SK-N-SH (cell line): ENCODE results near the gene BRME1. TPM values are rescaled to one million over a fixed set of nuclear protein-coding genes. Genes with fewer than 3 reads are reported as not detected.

Experiments
- CTCF ChIA-PET: fragments of 300-600, 350-600 bp; formaldehyde crosslinking; extraction: SDS; loops from one replicate; lab custom pipeline; 2021; lab: Yijun Ruan, JAX
- POLR2A ChIA-PET: fragments of 350-600 bp; sonication (Branson Sonifier 250); formaldehyde crosslinking; extraction: SDS; loops from one replicate; lab custom pipeline; 2020; ENCODE audit warnings: antibody characterized with exemption, inconsistent platforms; lab: Yijun Ruan, JAX
- DNase-seq: peaks from one replicate; pipeline ENCODE4 v3.0.0; 2012
- H2AFZ ChIP-seq: fragments of 200-600 bp; sonication (generic); 2 replicates; pipeline ENCODE4 v1.8.1; 2016; ENCODE audit warnings: antibody characterized with exemption, mild to moderate bottlenecking, low read depth
- H3F3A ChIP-seq: fragments of 200-600 bp; sonication (generic); replicated peaks from 2 replicates; pipeline ENCODE3; 2016; ENCODE audit warnings: antibody characterized with exemption, mild to moderate bottlenecking; ENCODE audit not compliant: insufficient read depth
- H3K27ac ChIP-seq, 2 experiments: fragments of 200-500 bp in 1 of 2; fragments of 200-600 bp in 1 of 2; sonication (Bioruptor generic) in 1 of 2; sonication (generic), shearing (Covaris generic) in 1 of 2; 2 replicates each; pipeline versions ENCODE4 v1.5.1 to v1.6.1; 2014 to 2016; ENCODE audit warnings: low read depth in 2 of 2, inconsistent platforms in 1 of 2, low read length in 1 of 2, mild to moderate bottlenecking in 1 of 2, mixed read lengths in 1 of 2
- H3K27me3 ChIP-seq: fragments of 200-600 bp; sonication (generic), shearing (Covaris generic); 2 replicates; pipeline ENCODE4 v1.6.1; 2016; ENCODE audit warnings: mixed run types; ENCODE audit not compliant: insufficient read depth
- H3K36me3 ChIP-seq, 2 experiments: fragments of 200-500 bp in 1 of 2; fragments of 200-600 bp in 1 of 2; sonication (Bioruptor generic) in 1 of 2; sonication (generic) in 1 of 2; replicated peaks in 1 of 2; 2 replicates each; pipeline versions ENCODE3 to v1.5.1; 2014 to 2016; ENCODE audit warnings: low read length in 1 of 2, mild to moderate bottlenecking in 1 of 2; ENCODE audit not compliant: insufficient read depth in 2 of 2, control insufficient read depth in 1 of 2
- H3K4me1 ChIP-seq, 2 experiments: fragments of 200-500 bp in 1 of 2; fragments of 200-600 bp in 1 of 2; sonication (Bioruptor generic) in 1 of 2; sonication (generic), shearing (Covaris generic) in 1 of 2; 2 replicates each; pipeline versions ENCODE4 v1.5.1 to v1.6.1; 2014 to 2016; ENCODE audit warnings: low read depth in 1 of 2, low read length in 1 of 2, mixed run types in 1 of 2; ENCODE audit not compliant: insufficient read depth in 2 of 2, control insufficient read depth in 1 of 2
- H3K4me2 ChIP-seq: fragments of 200-600 bp; sonication (generic), shearing (Covaris generic); 2 replicates; pipeline ENCODE4 v1.6.1; 2017; ENCODE audit warnings: mixed run types
- H3K4me3 ChIP-seq, 2 experiments: fragments of 200-500 bp in 1 of 2; fragments of 200-600 bp in 1 of 2; sonication (Bioruptor generic) in 1 of 2; sonication (generic), shearing (Covaris generic) in 1 of 2; 2 replicates each; pipeline versions ENCODE4 v1.5.1 to v1.8.1; 2014 to 2016; ENCODE audit warnings: low read depth in 2 of 2, inconsistent platforms in 1 of 2, low read length in 1 of 2, mild to moderate bottlenecking in 1 of 2, mixed read lengths in 1 of 2, moderate library complexity in 1 of 2
- H3K79me2 ChIP-seq: fragments of 200-600 bp; sonication (generic); 2 replicates; pipeline ENCODE4 v1.8.1; 2017; ENCODE audit warnings: mild to moderate bottlenecking; ENCODE audit not compliant: insufficient read depth
- H3K9ac ChIP-seq: fragments of 200-600 bp; sonication (generic); 2 replicates; pipeline ENCODE4 v1.6.1; 2017; ENCODE audit warnings: mixed run types
- H3K9me2 ChIP-seq: fragments of 200-600 bp; sonication (generic); 2 replicates; pipeline ENCODE4 v1.6.1; 2017; ENCODE audit warnings: mixed run types
- H3K9me3 ChIP-seq: fragments of 200-600 bp; sonication (generic); 2 replicates; pipeline ENCODE4 v1.6.1; 2017; ENCODE audit warnings: mixed run types, mild to moderate bottlenecking, moderate library complexity
- H4K20me1 ChIP-seq: fragments of 200-600 bp; sonication (generic); 2 replicates; pipeline ENCODE4 v1.6.1; 2017; ENCODE audit warnings: mild to moderate bottlenecking, mixed run types; ENCODE audit not compliant: insufficient read depth
- CHD2 ChIP-seq: fragments of 150-350 bp; IDR thresholded peaks from 2 replicates; pipeline ENCODE4 v1.6.1; 2018; ENCODE audit warnings: low read length; ENCODE audit not compliant: partially characterized antibody
- ELF1 ChIP-seq: IDR thresholded peaks from 2 replicates; pipeline ENCODE4 v1.4.0; 2012
- EZH2phosphoT487 ChIP-seq: fragments of 200-600 bp; sonication (generic); IDR thresholded peaks from 2 replicates; pipeline ENCODE4 v1.6.1; 2017; ENCODE audit warnings: low read depth, mixed run types, mild to moderate bottlenecking, antibody characterized with exemption, moderate library complexity, borderline replicate concordance
- FOSL2 ChIP-seq: IDR thresholded peaks from 2 replicates; pipeline ENCODE4 v1.4.0; 2012; ENCODE audit warnings: low read depth, mild to moderate bottlenecking, moderate library complexity, borderline replicate concordance
- FOXJ3 ChIP-seq: sonication (generic); formaldehyde crosslinking; IDR thresholded peaks from 2 replicates; pipeline ENCODE4 v1.5.1; 2020; ENCODE audit warnings: mild to moderate bottlenecking, missing genetic modification reagents
- FOXM1 ChIP-seq: IDR thresholded peaks from 2 replicates; pipeline ENCODE4 v1.4.0; 2012; ENCODE audit warnings: low read depth, mild to moderate bottlenecking
- JUND ChIP-seq: IDR thresholded peaks from 2 replicates; pipeline ENCODE4 v1.4.0; 2012
- MEF2A ChIP-seq: IDR thresholded peaks from 2 replicates; pipeline ENCODE4 v1.4.0; 2012; ENCODE audit warnings: low read depth, borderline replicate concordance
- MXI1 ChIP-seq: IDR thresholded peaks from 2 replicates; pipeline ENCODE4 v1.6.1; 2012; ENCODE audit warnings: mild to moderate bottlenecking, low read depth, low read length, improper control_type of control experiment
- NFIC ChIP-seq: IDR thresholded peaks from 2 replicates; pipeline ENCODE4 v1.4.0; 2012; ENCODE audit warnings: borderline replicate concordance
- POLR2AphosphoS5 ChIP-seq: IDR thresholded peaks from 2 replicates; pipeline ENCODE4 v1.6.1; 2012; ENCODE audit warnings: low read depth, low read length
- RAD21 ChIP-seq: IDR thresholded peaks from 2 replicates; pipeline ENCODE4 v1.6.1; 2012; ENCODE audit warnings: mild to moderate bottlenecking, low read length
- RCOR1 ChIP-seq: fragments of 150-350 bp; IDR thresholded peaks from 2 replicates; pipeline ENCODE4 v1.6.1; 2017; ENCODE audit warnings: antibody characterized with exemption, low read length
- RFX5 ChIP-seq: IDR thresholded peaks from 2 replicates; pipeline ENCODE4 v1.6.1; 2012; ENCODE audit warnings: mild to moderate bottlenecking, improper control_type of control experiment, low read length
- RXRA ChIP-seq: IDR thresholded peaks from 2 replicates; pipeline ENCODE4 v1.4.0; 2012; ENCODE audit warnings: low read depth, mild to moderate bottlenecking, borderline replicate concordance
- SIN3A ChIP-seq: IDR thresholded peaks from 2 replicates; pipeline ENCODE4 v1.6.1; 2012; ENCODE audit warnings: low read depth, mild to moderate bottlenecking, low read length, moderate library complexity, borderline replicate concordance
- SMC3 ChIP-seq: IDR thresholded peaks from 2 replicates; pipeline ENCODE4 v1.6.1; 2012; ENCODE audit warnings: low read depth, low read length, improper control_type of control experiment
- TAF1 ChIP-seq: IDR thresholded peaks from 2 replicates; pipeline ENCODE4 v1.6.1; 2012; ENCODE audit warnings: low read depth, mild to moderate bottlenecking, low read length, moderate library complexity, borderline replicate concordance
- WGBS: methylation state at CpG from one replicate; pipeline ENCODE4 v1.1.6; 2017; ENCODE audit warnings: low lambda C conversion rate; 5-methylcytosine and 5-hydroxymethylcytosine counted together
- polyA plus RNA-seq, 3 experiments: library from polyadenylated mRNA; depleted of rRNA; stranded (reverse); fragments of >200 nt; gene quantifications; 2 replicates each; pipeline ENCODE4 v1.2.3, GENCODE V29; 2012
- TF ChIP-seq, protein P1 (sequence below): fragments of 150-350 bp; IDR thresholded peaks from 2 replicates; pipeline ENCODE4 v1.6.1; 2016; ENCODE audit warnings: mild to moderate bottlenecking, low read depth, low read length
- TF ChIP-seq, protein P2 (sequence below): fragments of 200-600 bp; sonication (generic); IDR thresholded peaks from 2 replicates; pipeline ENCODE4 v1.6.1; 2017; ENCODE audit warnings: antibody characterized with exemption, mild to moderate bottlenecking, moderate library complexity
- TF ChIP-seq, protein P3 (sequence below): fragments of 150-350 bp; IDR thresholded peaks from 2 replicates; pipeline ENCODE4 v1.6.1; 2017; ENCODE audit warnings: antibody characterized with exemption, low read length, low read depth, borderline replicate concordance
- TF ChIP-seq, protein P4 (sequence below): IDR thresholded peaks from 2 replicates; pipeline ENCODE4 v1.4.0; 2012; ENCODE audit warnings: low read depth, borderline replicate concordance

Gene BRME1
- polyA plus RNA-seq, 1 of the 3 experiments (the other 2 are of a cell fraction): 1.5 TPM

DNA sequence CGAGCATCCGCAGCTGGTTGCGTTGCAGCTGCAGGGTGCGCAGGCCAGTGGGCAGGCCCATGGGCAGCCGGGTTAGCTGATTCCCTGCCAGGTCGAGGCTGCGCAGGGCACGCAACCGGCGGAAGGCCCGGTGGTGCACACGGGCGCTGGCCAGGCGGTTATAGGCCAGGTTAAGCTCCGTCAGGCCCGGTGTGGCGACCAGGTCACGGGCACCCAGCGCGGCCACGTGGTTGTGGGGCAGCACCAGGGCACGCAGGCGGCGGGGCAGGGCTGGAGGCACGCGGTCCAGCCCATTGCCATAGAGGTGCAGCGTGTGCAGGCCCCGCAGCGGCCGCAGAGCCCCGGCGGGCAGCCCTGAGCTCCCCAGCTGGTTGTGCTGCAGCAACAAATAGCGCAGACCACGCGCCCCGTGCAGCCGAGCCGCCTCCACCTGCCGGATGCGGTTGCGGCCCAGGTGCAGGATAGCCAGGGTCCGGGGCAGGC, 27.0 kb upstream of the BRME1 start:
- Histone ChIP-seq H3K9ac (no peak overlapping the region), H4K20me1 (no peaks in the 10 kb centered on the region), H3K9me3 (no peaks in the 10 kb centered on the region), H3K4me1 (peaks cover 0 to 25% of the 10 kb centered on the region in 2 experiments; a peak in 1 of 4 replicates), H3K36me3 (peaks cover 0 to 2% of the 10 kb centered on the region in 2 experiments), H3K79me2 (no peaks in the 10 kb centered on the region), H3K4me3 (no peak overlapping the region), H3K27me3 (no peaks in the 10 kb centered on the region), H3K9me2 (no peaks in the 10 kb centered on the region), H3K27ac (no peak overlapping the region), H3F3A (no peaks in the 10 kb centered on the region), H3K4me2 (no peak overlapping the region), H2AFZ (no peak overlapping the region)
- ChIA-PET POLR2A (interaction anchor here (1.7 kb wide), 1 partner anchor 17 kb away, joined by 3 read pairs; no protein-coding TSS in a partner anchor), CTCF (interaction anchor here (0.9 kb wide), 1 partner anchor 17 kb away, joined by 4 read pairs; no protein-coding TSS in a partner anchor)
- TF ChIP-seq FOXM1 (no peak), RAD21 (no peak), FOXJ3 (CRISPR knock-in tag) (no peak)
- DNase-seq: peak; percentile 18
- WGBS: 95% methylated on average over 22 of the region's 42 CpGs

DNA sequence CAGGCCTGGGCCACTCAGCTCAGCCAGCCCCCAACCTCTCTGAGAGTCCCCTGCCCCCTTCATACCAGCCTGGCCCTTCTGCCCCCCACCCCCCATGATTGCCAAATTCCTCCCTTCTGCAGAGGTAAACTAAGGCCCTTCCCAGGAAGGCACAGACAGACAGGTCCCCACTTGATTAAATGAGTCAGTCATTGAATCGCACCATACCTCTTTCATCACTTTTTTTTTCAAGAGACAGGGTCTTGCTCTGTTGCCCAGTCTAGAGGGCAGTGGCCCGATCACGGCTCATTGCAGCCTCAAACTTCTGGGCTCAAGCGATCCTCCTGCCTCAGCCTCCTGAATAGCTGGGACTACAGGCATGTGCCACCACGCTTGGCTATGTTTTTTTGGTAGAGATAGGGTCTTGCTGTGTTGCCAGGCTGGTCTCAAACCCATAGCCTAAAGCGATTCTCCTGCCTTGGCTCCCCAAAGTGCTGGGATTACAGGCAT, 26.3 kb upstream of the BRME1 start:
- no peaks in the 10 kb centered on the region for H3F3A ChIP-seq
- no peaks in the 10 kb centered on the region for H3K9me3 ChIP-seq
- peak; percentile 14 for DNase-seq
- no peak overlapping the region for H3K4me3 ChIP-seq
- no peaks in the 10 kb centered on the region for H4K20me1 ChIP-seq
- no peak overlapping the region for H3K27ac ChIP-seq
- no peak overlapping the region for H3K4me2 ChIP-seq
- H3K27me3 ChIP-seq: no peaks in the 10 kb centered on the region
- H3K36me3 ChIP-seq: peaks cover 0 to 2% of the 10 kb centered on the region in 2 experiments
- WGBS: 93% methylated on average over 6 of the region's 6 CpGs
- no peaks in the 10 kb centered on the region for H3K79me2 ChIP-seq
- CTCF ChIA-PET: interaction anchor here (0.9 kb wide), 2 partner anchors 17 to 25 kb away, joined by 3 to 4 read pairs; no protein-coding TSS in a partner anchor
- POLR2A ChIA-PET: interaction anchor here (1.7 kb wide), 1 partner anchor 16 kb away, joined by 3 read pairs; no protein-coding TSS in a partner anchor
- H3K9me2 ChIP-seq: no peaks in the 10 kb centered on the region
- H3K9ac ChIP-seq: no peak overlapping the region
- TF ChIP-seq SIN3A: no peak
- TF ChIP-seq CHD2: no peak
- TF ChIP-seq JUND: no peak
- TF ChIP-seq, protein P1, sequence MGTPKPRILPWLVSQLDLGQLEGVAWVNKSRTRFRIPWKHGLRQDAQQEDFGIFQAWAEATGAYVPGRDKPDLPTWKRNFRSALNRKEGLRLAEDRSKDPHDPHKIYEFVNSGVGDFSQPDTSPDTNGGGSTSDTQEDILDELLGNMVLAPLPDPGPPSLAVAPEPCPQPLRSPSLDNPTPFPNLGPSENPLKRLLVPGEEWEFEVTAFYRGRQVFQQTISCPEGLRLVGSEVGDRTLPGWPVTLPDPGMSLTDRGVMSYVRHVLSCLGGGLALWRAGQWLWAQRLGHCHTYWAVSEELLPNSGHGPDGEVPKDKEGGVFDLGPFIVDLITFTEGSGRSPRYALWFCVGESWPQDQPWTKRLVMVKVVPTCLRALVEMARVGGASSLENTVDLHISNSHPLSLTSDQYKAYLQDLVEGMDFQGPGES: no peak
- TF ChIP-seq MXI1: no peak
- no peak for TF ChIP-seq NFIC
- no peak for TF ChIP-seq FOXJ3 (CRISPR knock-in tag)
- TF ChIP-seq, protein P2, sequence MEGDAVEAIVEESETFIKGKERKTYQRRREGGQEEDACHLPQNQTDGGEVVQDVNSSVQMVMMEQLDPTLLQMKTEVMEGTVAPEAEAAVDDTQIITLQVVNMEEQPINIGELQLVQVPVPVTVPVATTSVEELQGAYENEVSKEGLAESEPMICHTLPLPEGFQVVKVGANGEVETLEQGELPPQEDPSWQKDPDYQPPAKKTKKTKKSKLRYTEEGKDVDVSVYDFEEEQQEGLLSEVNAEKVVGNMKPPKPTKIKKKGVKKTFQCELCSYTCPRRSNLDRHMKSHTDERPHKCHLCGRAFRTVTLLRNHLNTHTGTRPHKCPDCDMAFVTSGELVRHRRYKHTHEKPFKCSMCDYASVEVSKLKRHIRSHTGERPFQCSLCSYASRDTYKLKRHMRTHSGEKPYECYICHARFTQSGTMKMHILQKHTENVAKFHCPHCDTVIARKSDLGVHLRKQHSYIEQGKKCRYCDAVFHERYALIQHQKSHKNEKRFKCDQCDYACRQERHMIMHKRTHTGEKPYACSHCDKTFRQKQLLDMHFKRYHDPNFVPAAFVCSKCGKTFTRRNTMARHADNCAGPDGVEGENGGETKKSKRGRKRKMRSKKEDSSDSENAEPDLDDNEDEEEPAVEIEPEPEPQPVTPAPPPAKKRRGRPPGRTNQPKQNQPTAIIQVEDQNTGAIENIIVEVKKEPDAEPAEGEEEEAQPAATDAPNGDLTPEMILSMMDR: no peak
- no peak for TF ChIP-seq MEF2A
- TF ChIP-seq FOSL2: no peak
- TF ChIP-seq RXRA: no peak
- TF ChIP-seq, protein P3, sequence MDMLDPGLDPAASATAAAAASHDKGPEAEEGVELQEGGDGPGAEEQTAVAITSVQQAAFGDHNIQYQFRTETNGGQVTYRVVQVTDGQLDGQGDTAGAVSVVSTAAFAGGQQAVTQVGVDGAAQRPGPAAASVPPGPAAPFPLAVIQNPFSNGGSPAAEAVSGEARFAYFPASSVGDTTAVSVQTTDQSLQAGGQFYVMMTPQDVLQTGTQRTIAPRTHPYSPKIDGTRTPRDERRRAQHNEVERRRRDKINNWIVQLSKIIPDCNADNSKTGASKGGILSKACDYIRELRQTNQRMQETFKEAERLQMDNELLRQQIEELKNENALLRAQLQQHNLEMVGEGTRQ: no peak
- TF ChIP-seq ELF1: no peak
- TF ChIP-seq RCOR1: no peak
- no peak for TF ChIP-seq TAF1
- no peak for TF ChIP-seq EZH2phosphoT487
- no peak for TF ChIP-seq RFX5
- no peak for TF ChIP-seq SMC3
- TF ChIP-seq POLR2AphosphoS5: no peak
- TF ChIP-seq, protein P4, sequence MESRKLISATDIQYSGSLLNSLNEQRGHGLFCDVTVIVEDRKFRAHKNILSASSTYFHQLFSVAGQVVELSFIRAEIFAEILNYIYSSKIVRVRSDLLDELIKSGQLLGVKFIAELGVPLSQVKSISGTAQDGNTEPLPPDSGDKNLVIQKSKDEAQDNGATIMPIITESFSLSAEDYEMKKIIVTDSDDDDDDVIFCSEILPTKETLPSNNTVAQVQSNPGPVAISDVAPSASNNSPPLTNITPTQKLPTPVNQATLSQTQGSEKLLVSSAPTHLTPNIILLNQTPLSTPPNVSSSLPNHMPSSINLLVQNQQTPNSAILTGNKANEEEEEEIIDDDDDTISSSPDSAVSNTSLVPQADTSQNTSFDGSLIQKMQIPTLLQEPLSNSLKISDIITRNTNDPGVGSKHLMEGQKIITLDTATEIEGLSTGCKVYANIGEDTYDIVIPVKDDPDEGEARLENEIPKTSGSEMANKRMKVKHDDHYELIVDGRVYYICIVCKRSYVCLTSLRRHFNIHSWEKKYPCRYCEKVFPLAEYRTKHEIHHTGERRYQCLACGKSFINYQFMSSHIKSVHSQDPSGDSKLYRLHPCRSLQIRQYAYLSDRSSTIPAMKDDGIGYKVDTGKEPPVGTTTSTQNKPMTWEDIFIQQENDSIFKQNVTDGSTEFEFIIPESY: no peak
- H3K4me1 ChIP-seq: peaks cover 0 to 19% of the 10 kb centered on the region in 2 experiments; a peak in 1 of 4 replicates
- no peak overlapping the region for H2AFZ ChIP-seq
